ENCODE results near the gene ZRANB2. TPM values are rescaled to one million over a fixed set of nuclear protein-coding genes. Genes with fewer than 3 reads are reported as not detected.

ZRANB2 gene, protein sequence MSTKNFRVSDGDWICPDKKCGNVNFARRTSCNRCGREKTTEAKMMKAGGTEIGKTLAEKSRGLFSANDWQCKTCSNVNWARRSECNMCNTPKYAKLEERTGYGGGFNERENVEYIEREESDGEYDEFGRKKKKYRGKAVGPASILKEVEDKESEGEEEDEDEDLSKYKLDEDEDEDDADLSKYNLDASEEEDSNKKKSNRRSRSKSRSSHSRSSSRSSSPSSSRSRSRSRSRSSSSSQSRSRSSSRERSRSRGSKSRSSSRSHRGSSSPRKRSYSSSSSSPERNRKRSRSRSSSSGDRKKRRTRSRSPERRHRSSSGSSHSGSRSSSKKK
- 100 to 1,000 TPM; 103 to 120 TPM for total RNA-seq

- H3K9me3 Mint-ChIP-seq = peaks cover 5 to 6% of the 10 kb centered on the region in 2 donors
- peaks cover 17 to 26% of the 10 kb centered on the region in 2 donors for H3K36me3 Mint-ChIP-seq
- DNase-seq (ENCODE audit: low spot score in 2 of 2) (peak; percentile 85 to 90), ATAC-seq (peak; percentile 95 to 98)
- H3K27ac Mint-ChIP-seq = peak within 1 kb of the TSS; percentile 98
Observed at GRCh38 chr1:71080739-71081696, at the start of gene ZRANB2. ZRANB2 (minus strand) TSS chr1:71081035; CDS start chr1:71080995, 40 bp downstream.

- peaks cover 40 to 48% of the 10 kb centered on the region in 2 donors for H3K9me3 Mint-ChIP-seq
- no peak for ATAC-seq
- no peak for DNase-seq (ENCODE audit: low spot score in 2 of 2)
- no peak overlapping the region for H3K27ac Mint-ChIP-seq
- H3K36me3 Mint-ChIP-seq = peaks cover 5 to 41% of the 10 kb centered on the region in 2 donors
Observed at GRCh38 chr1:71128060-71128459, 47.2 kb upstream of the ZRANB2 start.

GRCh38 chr1:71118086-71118485, 37.3 kb upstream of the ZRANB2 start:
- no peak for DNase-seq (ENCODE audit: low spot score in 2 of 2)
- Mint-ChIP-seq H3K9me3 (peaks cover 15 to 18% of the 10 kb centered on the region in 2 donors), H3K27ac (no peak overlapping the region), H3K36me3 (peaks cover 0 to 32% of the 10 kb centered on the region in 2 donors)
- ATAC-seq = no peak

DNA sequence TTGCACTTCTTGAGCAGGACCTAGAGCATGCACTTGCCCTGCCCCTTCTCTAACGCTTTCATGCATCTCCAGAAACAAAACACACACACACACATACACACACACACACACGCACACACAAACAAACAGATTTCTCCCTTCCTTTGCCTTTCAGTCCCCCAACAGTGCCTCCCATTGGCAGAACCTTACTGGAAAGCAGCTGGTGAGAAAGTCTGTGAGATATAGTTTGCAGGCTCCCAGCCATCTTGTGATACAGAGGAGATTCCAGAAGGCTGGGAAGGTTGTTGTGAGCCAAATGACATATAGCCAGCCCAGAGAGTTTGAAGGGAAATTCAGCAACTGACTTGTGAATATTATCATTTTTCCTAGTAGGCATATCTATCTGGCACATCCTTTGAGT, 35.9 kb upstream of the ZRANB2 start:
- DNase-seq (ENCODE audit: low spot score in 2 of 2) (no peak), ATAC-seq (no peak)
- Mint-ChIP-seq H3K36me3 (peaks cover 0 to 19% of the 10 kb centered on the region in 2 donors), H3K27ac (no peak overlapping the region), H3K9me3 (peaks cover 10 to 11% of the 10 kb centered on the region in 2 donors)

DNA sequence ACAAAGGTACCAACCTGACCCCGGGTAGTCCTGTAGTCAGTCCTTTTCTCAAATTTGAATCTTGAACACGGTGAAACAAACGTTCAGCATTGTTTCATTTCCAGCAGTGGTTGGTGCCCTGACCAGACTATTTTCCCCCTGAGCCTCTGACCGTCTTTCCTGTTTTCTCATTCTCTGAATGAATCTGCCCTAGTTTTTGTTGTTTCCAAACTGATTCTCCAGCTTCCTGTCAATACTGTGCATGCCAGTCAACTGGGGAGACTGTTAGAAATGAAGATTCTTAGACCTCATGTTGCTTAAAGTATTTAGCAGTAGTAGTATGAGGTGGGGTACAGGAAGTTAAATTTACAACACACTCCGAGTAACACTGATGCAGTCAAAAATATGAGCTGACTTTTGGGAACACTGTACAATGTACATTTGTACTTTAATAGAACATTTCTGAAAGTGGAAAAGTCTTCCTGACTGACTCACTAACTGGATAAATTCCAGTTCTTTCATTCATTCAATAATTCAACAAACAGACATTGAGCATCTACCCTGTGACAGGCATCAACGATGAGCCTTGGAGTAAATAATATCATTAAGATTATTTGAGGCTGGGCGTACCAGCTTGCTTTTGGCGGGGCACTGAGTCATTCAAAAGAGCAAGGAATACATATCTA, 26.0 kb upstream of the ZRANB2 start:
- ATAC-seq (no peak), DNase-seq (ENCODE audit: low spot score in 2 of 2) (no peak)
- peaks cover 0 to 4% of the 10 kb centered on the region in 2 donors for H3K9me3 Mint-ChIP-seq
- H3K36me3 Mint-ChIP-seq = peaks cover 0 to 6% of the 10 kb centered on the region in 2 donors
- no peak overlapping the region for H3K27ac Mint-ChIP-seq

GRCh38 chr1:71104417-71104816, 23.6 kb upstream of the ZRANB2 start:
- no peak for ATAC-seq
- DNase-seq (ENCODE audit: low spot score in 2 of 2) = no peak
- Mint-ChIP-seq H3K27ac (no peak overlapping the region), H3K9me3 (no peaks in the 10 kb centered on the region), H3K36me3 (peaks cover 0 to 6% of the 10 kb centered on the region in 2 donors)

GRCh38 chr1:71101839-71102376, 21.1 kb upstream of the ZRANB2 start:
- ATAC-seq (no peak), DNase-seq (ENCODE audit: low spot score in 2 of 2) (no peak)
- Mint-ChIP-seq H3K36me3 (no peaks in the 10 kb centered on the region), H3K27ac (no peak overlapping the region), H3K9me3 (no peaks in the 10 kb centered on the region)

DNA sequence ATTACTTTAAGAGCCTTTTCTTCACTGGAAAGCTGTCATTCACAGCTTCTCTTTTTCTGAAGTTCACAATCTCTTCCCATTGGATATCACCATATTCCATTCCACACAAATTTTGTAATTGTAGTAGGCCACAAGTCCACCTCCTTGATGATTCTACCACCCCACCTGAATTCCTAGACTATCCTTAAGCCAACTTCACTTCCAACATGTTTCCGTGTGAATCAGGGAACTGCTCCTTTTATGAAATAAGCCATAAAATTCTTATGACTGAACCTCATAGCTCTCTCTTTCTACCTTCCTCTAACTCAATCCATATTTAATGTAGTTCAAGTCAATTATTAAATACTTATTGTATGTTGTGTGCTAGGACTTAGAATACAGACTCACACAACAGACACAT, 16.6 kb upstream of the ZRANB2 start:
- H3K9me3 Mint-ChIP-seq = no peaks in the 10 kb centered on the region
- no peaks in the 10 kb centered on the region for H3K36me3 Mint-ChIP-seq
- no peak overlapping the region for H3K27ac Mint-ChIP-seq
- no peak for ATAC-seq
- DNase-seq (ENCODE audit: low spot score in 2 of 2) = no peak

GRCh38 chr1:71094913-71095312, 14.1 kb upstream of the ZRANB2 start:
- Mint-ChIP-seq H3K36me3 (no peaks in the 10 kb centered on the region), H3K27ac (no peak overlapping the region), H3K9me3 (no peaks in the 10 kb centered on the region)
- ATAC-seq (no peak), DNase-seq (ENCODE audit: low spot score in 2 of 2) (no peak)

DNA sequence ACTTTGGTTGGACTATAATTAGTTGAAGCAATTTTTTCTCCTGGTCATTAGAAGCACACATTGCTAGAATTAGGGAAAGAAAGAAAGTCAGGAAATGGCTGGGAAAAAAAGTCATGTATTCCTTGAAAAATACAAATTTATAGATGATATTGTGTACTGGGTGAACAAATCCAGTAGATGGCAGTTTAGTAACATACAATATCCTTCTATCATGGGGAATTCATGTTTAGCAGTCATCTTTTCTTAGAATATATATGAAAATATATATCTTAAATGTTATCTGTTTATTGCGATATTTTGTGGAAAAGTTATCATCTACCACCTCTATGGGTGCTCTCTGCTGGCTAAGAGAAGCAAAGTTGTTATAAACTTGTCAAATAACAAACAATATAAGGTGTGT, 13.1 kb upstream of the ZRANB2 start:
- DNase-seq (ENCODE audit: low spot score in 2 of 2) (no peak), ATAC-seq (no peak)
- no peak overlapping the region for H3K27ac Mint-ChIP-seq
- H3K36me3 Mint-ChIP-seq = no peaks in the 10 kb centered on the region
- no peaks in the 10 kb centered on the region for H3K9me3 Mint-ChIP-seq

DNA sequence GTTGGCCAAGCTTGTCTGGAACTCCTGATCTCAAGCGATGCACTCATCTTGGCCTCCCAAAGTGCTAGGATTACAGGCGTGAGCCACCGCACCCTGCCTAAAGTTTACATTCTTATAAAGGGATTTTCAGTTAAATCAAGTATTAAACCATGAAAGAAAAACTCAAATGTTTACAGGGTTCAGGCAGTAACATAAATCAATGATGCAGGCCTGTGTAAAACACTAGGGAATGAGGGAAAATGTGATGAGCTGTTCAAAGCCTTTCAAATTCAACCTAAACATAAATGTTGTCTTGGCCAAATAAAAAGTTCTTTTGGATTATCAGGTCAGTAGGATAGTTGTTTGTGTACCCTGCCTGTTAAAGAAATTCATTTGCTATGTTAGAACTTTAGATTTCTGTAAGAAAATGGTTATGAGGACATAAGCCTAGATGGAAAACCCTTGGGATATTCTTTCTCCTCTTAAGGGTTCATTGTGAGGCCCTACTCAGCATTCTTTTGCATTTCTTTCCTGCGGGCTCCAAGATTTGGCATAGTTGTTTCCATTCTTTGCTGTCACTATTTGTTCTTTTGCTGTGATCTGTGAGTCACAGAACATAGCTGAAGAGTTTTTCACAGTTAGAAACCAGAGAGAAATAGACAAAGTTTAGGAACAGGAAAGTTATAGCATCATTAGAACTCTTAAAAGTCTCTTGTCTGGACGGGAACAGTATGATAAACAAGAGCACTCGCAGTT, 8.9 kb upstream of the ZRANB2 start:
- ATAC-seq = no peak
- no peak for DNase-seq (ENCODE audit: low spot score in 2 of 2)

DNA sequence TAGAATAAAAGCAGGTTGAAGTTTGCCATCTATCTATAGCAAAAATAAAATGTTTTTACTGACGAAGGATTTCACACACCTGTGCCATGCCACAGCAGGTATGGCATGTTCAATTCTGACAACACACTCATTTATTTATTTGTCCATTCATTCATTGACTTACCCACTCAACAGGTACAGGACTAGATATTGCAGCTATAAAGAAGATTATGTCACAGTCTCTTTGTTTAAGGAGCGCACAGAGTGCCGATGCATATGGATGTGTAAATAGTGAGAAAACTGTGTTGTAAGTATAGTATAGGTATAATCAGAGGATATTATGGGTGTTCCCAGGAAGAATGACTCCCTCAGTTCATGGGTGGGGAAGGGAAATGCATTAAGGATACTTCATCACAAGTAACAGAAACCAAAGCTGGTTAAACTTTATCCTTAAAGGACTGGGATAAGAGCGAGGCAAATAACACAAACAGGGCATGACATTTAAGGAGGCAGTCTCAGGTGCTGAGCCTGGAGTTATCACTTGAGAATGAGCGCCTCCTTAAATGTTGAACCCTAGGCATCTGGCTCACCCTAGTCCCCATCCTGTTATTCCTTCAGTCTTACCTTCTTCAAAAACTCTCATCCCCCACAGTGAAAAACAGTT, 7.9 kb upstream of the ZRANB2 start:
- no peaks in the 10 kb centered on the region for H3K9me3 Mint-ChIP-seq
- H3K27ac Mint-ChIP-seq = no peak overlapping the region
- no peaks in the 10 kb centered on the region for H3K36me3 Mint-ChIP-seq
- ATAC-seq (no peak), DNase-seq (ENCODE audit: low spot score in 2 of 2) (no peak)

More for the DNA sequence above, 8.9 kb upstream of the ZRANB2 start:
- Mint-ChIP-seq H3K27ac (no peak overlapping the region), H3K36me3 (no peaks in the 10 kb centered on the region), H3K9me3 (no peaks in the 10 kb centered on the region)

DNA sequence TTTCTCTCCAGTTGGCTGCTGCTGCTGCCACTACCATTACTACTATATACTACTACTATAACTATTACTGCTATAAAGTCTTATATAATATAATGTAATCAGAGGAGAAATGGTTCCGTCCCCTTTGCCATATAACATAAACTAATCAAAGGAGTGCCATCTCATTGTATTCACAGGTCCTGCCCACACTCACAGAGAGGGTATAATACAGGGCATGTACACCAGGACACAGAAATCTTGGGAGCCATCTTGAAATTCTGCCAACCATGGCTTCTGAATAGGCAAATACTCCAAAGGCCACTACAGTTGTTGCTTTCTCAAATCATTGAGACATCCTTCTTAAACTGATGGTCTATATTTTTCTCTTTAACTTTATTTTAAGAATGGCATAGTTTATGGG, 6.9 kb upstream of the ZRANB2 start:
- H3K9me3 Mint-ChIP-seq = no peaks in the 10 kb centered on the region
- no peak for ATAC-seq
- DNase-seq (ENCODE audit: low spot score in 2 of 2) = no peak
- peaks cover 0 to 6% of the 10 kb centered on the region in 2 donors for H3K36me3 Mint-ChIP-seq
- H3K27ac Mint-ChIP-seq = no peak overlapping the region

DNA sequence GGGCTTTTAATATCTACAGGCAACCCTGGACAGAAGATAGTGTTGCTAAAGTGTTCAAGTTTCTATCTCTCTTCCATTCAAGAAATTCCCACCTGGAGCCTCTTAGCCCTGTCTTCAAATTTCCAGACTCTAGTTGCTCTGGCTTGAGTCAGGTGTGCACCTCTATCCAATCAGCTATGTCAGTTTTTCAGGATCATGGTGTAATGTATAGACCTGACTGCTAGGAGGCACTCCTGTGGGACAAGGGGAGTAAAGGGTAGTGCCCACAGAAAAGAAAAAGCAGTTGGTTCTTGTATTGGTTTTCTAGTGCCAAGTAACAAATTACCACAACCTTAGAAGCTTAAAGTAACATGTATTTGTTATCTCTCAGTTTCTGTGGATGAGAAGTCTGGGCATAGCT, 6.2 kb upstream of the ZRANB2 start:
- ATAC-seq = no peak
- no peak overlapping the region for H3K27ac Mint-ChIP-seq
- H3K9me3 Mint-ChIP-seq = peaks cover under 1% of the 10 kb centered on the region in 2 donors
- no peak for DNase-seq (ENCODE audit: low spot score in 2 of 2)
- H3K36me3 Mint-ChIP-seq = peaks cover 0 to 8% of the 10 kb centered on the region in 2 donors

DNA sequence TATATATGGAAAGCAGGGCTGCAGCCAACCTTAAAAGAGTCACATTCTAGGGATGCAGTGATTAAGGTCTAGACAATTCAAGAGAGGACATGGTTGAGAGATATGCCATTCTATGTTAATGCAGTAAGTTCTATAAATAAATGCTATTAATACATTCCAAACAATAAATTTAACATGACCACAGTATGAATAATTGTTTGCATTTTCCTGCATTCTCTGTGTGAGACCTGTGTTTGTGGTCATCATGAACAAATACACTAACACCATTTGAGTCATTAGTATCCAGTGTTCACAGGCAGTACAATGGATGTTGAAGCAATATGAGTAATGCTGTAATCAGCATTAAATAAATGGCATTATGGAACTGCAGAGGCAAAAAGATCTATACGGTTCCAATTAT, 5.5 kb upstream of the ZRANB2 start:
- peaks cover 0 to 14% of the 10 kb centered on the region in 2 donors for H3K36me3 Mint-ChIP-seq
- H3K27ac Mint-ChIP-seq = no peak overlapping the region
- ATAC-seq = no peak

More for the DNA sequence above, 5.5 kb upstream of the ZRANB2 start:
- DNase-seq (ENCODE audit: low spot score in 2 of 2) = no peak
- peaks cover 5 to 6% of the 10 kb centered on the region in 2 donors for H3K9me3 Mint-ChIP-seq
